GM18909 (cell line): Measurements from ENCODE around the gene EHMT1.
"Not testable (repeated sequence)": the region's sequence is repeated elsewhere in the genome, so short reads cannot be mapped to it uniquely, and the experiment has no call there.

Source experiments
- ATAC-seq: cut with Tn5 transposase; IDR thresholded peaks from one replicate; pipeline ENCODE4 v1.9.1; 2021; ENCODE audit warnings: mild to moderate bottlenecking; ENCODE audit not compliant: unreplicated experiment, poor library complexity

Gene EHMT1

GRCh38 chr9:137877506-137878122 lies 258.8 kb downstream of the EHMT1 start, which contains the start of gene CACNA1B:
Gene CACNA1B, plus strand, starts transcription at chr9:137877782. Its CDS starts 152 bp downstream, at chr9:137877934.
- not testable (repeated sequence) for ATAC-seq

- no peak for ATAC-seq
Measured at GRCh38 chr9:137878146-137878941, 259.5 kb downstream of the EHMT1 start.

GRCh38 chr9:137879052-137879451 lies 260.2 kb downstream of the EHMT1 start:
- no peak for ATAC-seq

- ATAC-seq = no peak
Measured at GRCh38 chr9:137879566-137880150, 260.9 kb downstream of the EHMT1 start.

GRCh38 chr9:137880160-137880975 lies 261.6 kb downstream of the EHMT1 start:
- ATAC-seq = no peak

- ATAC-seq = no peak
Measured at GRCh38 chr9:137880976-137881530, 262.2 kb downstream of the EHMT1 start.

GRCh38 chr9:137881591-137882505 lies 263.0 kb downstream of the EHMT1 start:
- ATAC-seq = no peak

- no peak for ATAC-seq
Measured at GRCh38 chr9:137882506-137882821, 263.7 kb downstream of the EHMT1 start.

- not testable (repeated sequence) for ATAC-seq
Measured at GRCh38 chr9:137883977-137884376, 265.2 kb downstream of the EHMT1 start.

- not testable (repeated sequence) for ATAC-seq
Measured at GRCh38 chr9:137884547-137884946, 265.7 kb downstream of the EHMT1 start.

GRCh38 chr9:137885121-137885520 lies 266.3 kb downstream of the EHMT1 start:
- not testable (repeated sequence) for ATAC-seq
